IPS DF 6.9 (cell line): ENCODE measurements around the gene CBX5.
A peak's percentile ranks its signal among the peaks of the same experiment; 100 is the strongest.
"Not testable (repeated sequence)": the region's sequence is repeated elsewhere in the genome, so short reads cannot be mapped to it uniquely, and the experiment has no call there.

ENCODE experiments used
- DNase-seq: peaks from one replicate; pipeline ENCODE4 v3.0.0-alpha.2; 2013; ENCODE audit warnings: low read depth, low spot score
- H3K27ac ChIP-seq: one replicate; pipeline ENCODE4 v1.5.1; 2013; ENCODE audit warnings: low read length, control low read depth
- H3K27me3 ChIP-seq: 2 replicates; pipeline ENCODE4 v1.6.1; 2013; ENCODE audit warnings: mild to moderate bottlenecking, low read length; ENCODE audit not compliant: control insufficient read depth, insufficient read depth
- H3K36me3 ChIP-seq: 2 replicates; pipeline ENCODE4 v1.6.1; 2013; ENCODE audit warnings: low read length; ENCODE audit not compliant: control insufficient read depth, insufficient read depth
- H3K4me1 ChIP-seq: 2 replicates; pipeline ENCODE4 v1.6.1; 2013; ENCODE audit warnings: low read length; ENCODE audit not compliant: control insufficient read depth, insufficient read depth
- H3K4me3 ChIP-seq: 2 replicates; pipeline ENCODE4 v1.5.1; 2013; ENCODE audit warnings: mild to moderate bottlenecking, low read length
- H3K9me3 ChIP-seq: 2 replicates; pipeline ENCODE4 v1.6.1; 2013; ENCODE audit warnings: low read length, inconsistent platforms; ENCODE audit not compliant: control insufficient read depth, insufficient read depth
- WGBS: extraction: QIAGEN DNeasy Blood & Tissue Kit; methylation state at CpG from one replicate; pipeline ENCODE4 v1.1.7; 2013; ENCODE audit warnings: mixed read lengths, missing lambda C conversion rate; ENCODE audit not compliant: insufficient read length, insufficient coverage; 5-methylcytosine and 5-hydroxymethylcytosine counted together

CBX5 gene

DNA sequence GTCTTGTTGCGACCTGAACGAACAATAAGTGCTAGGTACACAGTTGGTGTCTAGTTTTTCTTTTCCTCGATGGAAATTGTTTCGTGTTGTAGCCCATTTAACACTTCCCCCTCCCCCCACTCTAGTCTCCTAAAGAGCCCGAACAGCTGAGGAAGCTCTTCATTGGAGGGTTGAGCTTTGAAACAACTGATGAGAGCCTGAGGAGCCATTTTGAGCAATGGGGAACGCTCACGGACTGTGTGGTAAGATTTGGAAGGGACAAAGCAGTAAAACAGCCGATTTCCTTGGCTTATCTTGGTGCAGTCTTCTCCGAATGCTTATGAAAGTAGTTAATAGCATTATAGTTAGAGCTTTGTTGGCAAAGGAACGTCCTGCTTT is 1.3 kb upstream of the CBX5 start:
- WGBS: no CpG with 5 or more reads among the region's 10 CpGs
- H3K4me1 ChIP-seq, H3K27me3 ChIP-seq, DNase-seq, H3K9me3 ChIP-seq: not testable (repeated sequence)
- Histone ChIP-seq H3K27ac (peak overlapping the region; percentile 2), H3K36me3 (peaks cover 27% of the 10 kb centered on the region; the same call in 1 of the 2 replicates), H3K4me3 (peak overlapping the region; percentile 79; the same call in 1 of the 2 replicates)

- H3K9me3 ChIP-seq: no peaks in the 10 kb centered on the region
- peak; percentile 99 for DNase-seq
- no peaks in the 10 kb centered on the region for H3K27me3 ChIP-seq
- peak within 1 kb of the TSS; percentile 79; the same call in 1 of the 2 replicates for H3K4me3 ChIP-seq
- H3K27ac ChIP-seq: peak within 1 kb of the TSS; percentile 2
- no CpG with 5 or more reads among the region's 48 CpGs for WGBS
- peaks cover 22% of the 10 kb centered on the region; the same call in 1 of the 2 replicates for H3K36me3 ChIP-seq
- peaks cover 1% of the 10 kb centered on the region; the same call in 1 of the 2 replicates for H3K4me1 ChIP-seq
Observed at GRCh38 chr12:54280468-54281260, 742 bp upstream of the CBX5 start, which contains the start of gene HNRNPA1. HNRNPA1 (plus strand) TSS chr12:54280726; CDS start chr12:54280808, 82 bp downstream.

DNA sequence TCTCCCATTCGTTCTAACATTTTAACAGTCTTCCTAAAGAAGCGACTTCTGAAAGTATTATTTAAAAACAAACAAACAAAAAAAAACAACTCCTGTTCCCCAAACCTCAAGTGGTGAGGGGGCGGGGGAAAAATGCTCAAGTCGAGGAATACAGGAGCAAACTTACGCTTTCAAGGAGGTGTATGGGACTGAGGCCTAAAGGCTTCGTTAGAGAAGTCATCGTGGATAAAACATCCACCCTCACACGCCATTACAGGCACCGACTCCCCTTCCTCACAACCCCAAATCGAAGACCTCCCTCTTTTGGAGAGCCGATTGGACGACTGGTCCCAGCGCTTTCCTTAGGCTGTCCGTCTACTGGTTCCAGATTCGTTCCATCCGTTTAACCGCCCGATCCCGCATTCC is 693 bp downstream of the CBX5 start:
- no CpG with 5 or more reads among the region's 19 CpGs for WGBS
- peaks cover 21% of the 10 kb centered on the region; the same call in 1 of the 2 replicates for H3K36me3 ChIP-seq

DNA sequence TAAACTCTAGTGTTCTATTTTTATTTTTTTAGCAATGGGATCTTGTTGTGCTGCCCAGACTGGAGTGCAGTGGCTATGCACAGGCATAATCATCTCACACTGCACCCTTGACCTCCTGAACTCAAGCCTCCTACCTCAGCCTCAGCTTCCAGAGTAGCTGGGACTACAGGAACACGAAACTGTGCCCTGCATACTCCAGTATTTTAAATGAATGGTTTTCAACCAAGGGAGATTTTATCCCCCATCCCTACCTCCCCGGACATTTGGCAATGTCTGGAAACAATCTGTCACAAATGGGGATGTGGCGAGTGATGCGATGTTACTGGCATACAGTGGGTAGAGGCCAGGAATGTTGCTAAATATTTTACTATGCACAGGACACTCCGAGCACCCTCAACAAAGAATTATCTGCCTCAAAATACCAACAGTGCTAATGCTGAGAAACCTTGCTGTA is 2.1 kb downstream of the CBX5 start:
- no peak for DNase-seq
- Histone ChIP-seq H3K4me3 (no peak overlapping the region), H3K27ac (no peak overlapping the region), H3K9me3 (no peaks in the 10 kb centered on the region), H3K27me3 (no peaks in the 10 kb centered on the region), H3K36me3 (peaks cover 9% of the 10 kb centered on the region; the same call in 1 of the 2 replicates), H3K4me1 (peaks cover 1% of the 10 kb centered on the region; the same call in 1 of the 2 replicates)
- WGBS: no CpG with 5 or more reads among the region's 5 CpGs

More for the DNA sequence above, 693 bp downstream of the CBX5 start:
- Histone ChIP-seq H3K27ac (no peak overlapping the region), H3K27me3 (no peaks in the 10 kb centered on the region), H3K4me3 (peak overlapping the region; percentile 76; the same call in 1 of the 2 replicates), H3K9me3 (no peaks in the 10 kb centered on the region), H3K4me1 (peaks cover 1% of the 10 kb centered on the region; the same call in 1 of the 2 replicates)
- DNase-seq: no peak

- Histone ChIP-seq H3K4me3 (no peak overlapping the region), H3K27ac (no peak overlapping the region), H3K27me3 (no peaks in the 10 kb centered on the region), H3K9me3 (no peaks in the 10 kb centered on the region), H3K4me1 (peaks cover 1% of the 10 kb centered on the region; the same call in 1 of the 2 replicates), H3K36me3 (no peaks in the 10 kb centered on the region; the same call in 1 of the 2 replicates)
- no peak for DNase-seq
- WGBS: no CpG with 5 or more reads among the region's 3 CpGs
Observed at GRCh38 chr12:54276368-54276767, 3.6 kb downstream of the CBX5 start.

DNA sequence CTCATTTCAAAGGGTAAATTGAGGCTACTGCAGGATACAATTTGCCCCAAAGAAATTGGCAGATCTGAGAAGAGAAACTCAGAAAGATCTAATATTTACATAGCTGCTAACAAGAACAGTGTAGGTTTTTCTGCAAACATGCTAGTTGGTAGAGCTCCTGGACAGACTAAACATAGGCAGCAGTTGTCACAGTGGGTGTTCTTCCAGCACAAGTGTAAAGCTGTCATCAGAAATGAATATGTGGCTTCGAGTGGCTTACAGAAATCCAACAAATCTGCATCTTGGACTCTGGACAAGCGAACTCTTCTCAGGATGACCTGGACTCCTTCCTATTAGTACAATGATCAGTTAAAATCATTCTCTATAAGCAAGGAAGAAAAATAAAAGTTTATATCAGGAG is 5.9 kb downstream of the CBX5 start:
- H3K27me3 ChIP-seq: no peaks in the 10 kb centered on the region
- no CpG with 5 or more reads among the region's 2 CpGs for WGBS
- no peak overlapping the region for H3K4me3 ChIP-seq
- no peaks in the 10 kb centered on the region; the same call in 1 of the 2 replicates for H3K36me3 ChIP-seq
- H3K27ac ChIP-seq: no peak overlapping the region
- H3K4me1 ChIP-seq: peaks cover 1% of the 10 kb centered on the region; the same call in 1 of the 2 replicates
- DNase-seq: no peak
- no peaks in the 10 kb centered on the region for H3K9me3 ChIP-seq

- no peak for DNase-seq
- H3K4me3 ChIP-seq: no peak overlapping the region
- WGBS: no CpG with 5 or more reads among the region's 1 CpG
Observed at GRCh38 chr12:54272214-54272613, 7.7 kb downstream of the CBX5 start.

GRCh38 chr12:54270345-54270744 is 9.6 kb downstream of the CBX5 start:
- no CpG with 5 or more reads among the region's 2 CpGs for WGBS
- Histone ChIP-seq H3K27ac (no peak overlapping the region), H3K27me3 (no peaks in the 10 kb centered on the region), H3K36me3 (no peaks in the 10 kb centered on the region; the same call in 1 of the 2 replicates), H3K4me1 (no peaks in the 10 kb centered on the region), H3K9me3 (no peaks in the 10 kb centered on the region), H3K4me3 (no peak overlapping the region)
- no peak for DNase-seq

More at GRCh38 chr12:54272214-54272613, 7.7 kb downstream of the CBX5 start:
- no peaks in the 10 kb centered on the region for H3K9me3 ChIP-seq
- no peaks in the 10 kb centered on the region for H3K4me1 ChIP-seq
- no peaks in the 10 kb centered on the region for H3K27me3 ChIP-seq
- no peaks in the 10 kb centered on the region; the same call in 1 of the 2 replicates for H3K36me3 ChIP-seq
- H3K27ac ChIP-seq: no peak overlapping the region

GRCh38 chr12:54266852-54267251 is 13.1 kb downstream of the CBX5 start:
- DNase-seq: no peak
- Histone ChIP-seq H3K36me3 (no peaks in the 10 kb centered on the region), H3K9me3 (no peaks in the 10 kb centered on the region), H3K27me3 (no peaks in the 10 kb centered on the region), H3K4me1 (peaks cover 5% of the 10 kb centered on the region; the same call in 1 of the 2 replicates), H3K4me3 (no peak overlapping the region), H3K27ac (no peak overlapping the region)
- 100% methylated on average over 1 of the region's 2 CpGs for WGBS

DNA sequence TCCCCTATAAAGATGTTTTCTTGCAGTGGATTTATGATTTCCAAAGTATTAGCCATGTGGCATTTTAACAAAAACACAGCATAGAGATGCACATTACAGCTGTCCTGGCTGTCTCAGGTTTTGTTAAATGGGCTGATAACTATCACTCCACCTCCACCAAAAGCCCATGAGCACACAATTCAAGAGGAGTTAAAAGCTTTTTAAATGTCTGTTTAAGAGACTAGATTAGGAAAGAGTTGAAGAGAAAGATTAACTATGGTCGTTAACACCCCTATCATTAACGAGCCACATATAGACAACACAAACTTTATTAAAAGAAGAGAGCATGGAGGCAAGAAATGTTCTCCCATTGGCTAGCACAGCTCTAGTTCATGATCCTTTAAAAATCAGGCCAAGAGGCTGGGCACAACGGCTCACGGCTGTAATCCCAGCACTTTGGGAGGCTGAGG is 14.5 kb downstream of the CBX5 start:
- no peak for DNase-seq
- no peaks in the 10 kb centered on the region for H3K27me3 ChIP-seq
- H3K9me3 ChIP-seq: no peaks in the 10 kb centered on the region
- no peak overlapping the region for H3K27ac ChIP-seq
- peaks cover 5% of the 10 kb centered on the region; the same call in 1 of the 2 replicates for H3K4me1 ChIP-seq
- WGBS: no CpG with 5 or more reads among the region's 4 CpGs
- H3K4me3 ChIP-seq: no peak overlapping the region
- no peaks in the 10 kb centered on the region for H3K36me3 ChIP-seq
